B cell (primary cell): ENCODE results near the gene DRAM2. TPM values are rescaled to one million over a fixed set of nuclear protein-coding genes. Genes with fewer than 3 reads are reported as not detected.

Experiments
- ATAC-seq: fragments of 200-7000 bp; cut with Tn5 transposase; one replicate; pipeline ENCODE4 v1.10.0; 2021; ENCODE audit warnings: low read depth, mild to moderate bottlenecking, moderate number of reproducible peaks, moderate library complexity
- CTCF ChIA-PET: fragments of 350-600 bp; sonication (Branson Sonifier 250); formaldehyde crosslinking; loops from one replicate; lab custom pipeline; 2021; ENCODE audit warnings: antibody characterized with exemption, inconsistent platforms; lab: Charles Lee
- POLR2A ChIA-PET: fragments of 350-600 bp; sonication (Branson Sonifier 250); formaldehyde crosslinking; loops from one replicate; lab custom pipeline; 2021; ENCODE audit warnings: antibody characterized with exemption; lab: Charles Lee
- DNase-seq: peaks from one replicate; pipeline ENCODE4 v3.0.0; 2013
- H2AFZ ChIP-seq: 2 replicates; pipeline ENCODE4 v1.6.1; 2012; ENCODE audit warnings: mild to moderate bottlenecking, low read depth, low read length; ENCODE audit not compliant: insufficient read depth, poor library complexity, severe bottlenecking
- H3K27ac ChIP-seq, 2 donors: 1 replicate in 1 of 2; 2 replicates in 1 of 2; pipeline ENCODE4 v1.5.1; 2012 to 2013; ENCODE audit warnings: low read length in 2 of 2, mild to moderate bottlenecking in 2 of 2, moderate library complexity in 1 of 2
- H3K27me3 ChIP-seq, 4 experiments: fragments of 200-600 bp in 1 of 4; sonication (generic) in 1 of 4; replicated peaks in 1 of 4; 1 replicate in 2 of 4; 2 replicates in 2 of 4; pipeline versions ENCODE4 v1.6.1 to v1.7.0; 2013 to 2016; ENCODE audit warnings: low read length in 3 of 4, mild to moderate bottlenecking in 2 of 4, mixed read lengths in 1 of 4, moderate library complexity in 1 of 4; ENCODE audit not compliant: insufficient read depth in 4 of 4, control insufficient read depth in 3 of 4; ENCODE audit errors: control extremely low read depth in 1 of 4
- H3K36me3 ChIP-seq, 2 experiments: replicated peaks in 1 of 2; 1 replicate in 1 of 2; 2 replicates in 1 of 2; pipeline versions ENCODE4 v1.6.1 to v1.7.1; 2013; ENCODE audit warnings: low read length in 1 of 2; ENCODE audit not compliant: insufficient read depth in 2 of 2, control insufficient read depth in 1 of 2; ENCODE audit errors: control extremely low read depth in 1 of 2, extremely low read depth in 1 of 2
- H3K4me1 ChIP-seq, 2 donors: fragments of 200-600 bp in 1 of 2; sonication (generic) in 1 of 2; 1 replicate in 1 of 2; 2 replicates in 1 of 2; pipeline versions ENCODE4 v1.5.1 to v1.6.1; 2013 to 2017; ENCODE audit warnings: low read length in 2 of 2; ENCODE audit not compliant: control insufficient read depth in 2 of 2, insufficient read depth in 2 of 2
- H3K4me2 ChIP-seq: replicated peaks from 2 replicates; pipeline ENCODE3; 2012; ENCODE audit warnings: mild to moderate bottlenecking, low read depth, low read length; ENCODE audit not compliant: poor library complexity, severe bottlenecking
- H3K4me3 ChIP-seq, 5 experiments: fragments of 200-600 bp in 1 of 5; sonication (generic) in 1 of 5; 1 replicate in 3 of 5; 2 replicates in 2 of 5; pipeline versions ENCODE4 v1.5.1 to v1.7.0; 2011 to 2016; ENCODE audit warnings: low read length in 4 of 5, mild to moderate bottlenecking in 4 of 5, low read depth in 2 of 5, control low read depth in 1 of 5, moderate library complexity in 1 of 5; ENCODE audit not compliant: insufficient read depth in 1 of 5; ENCODE audit errors: control extremely low read depth in 1 of 5, extremely low read depth in 1 of 5
- H3K79me2 ChIP-seq: fragments of 200-600 bp; sonication (generic); one replicate; pipeline ENCODE4 v1.6.0; 2016; ENCODE audit warnings: low read length; ENCODE audit not compliant: control insufficient read depth, insufficient read depth
- H3K9ac ChIP-seq: fragments of 200-600 bp; sonication (generic); 2 replicates; pipeline ENCODE4 v1.6.1; 2017; ENCODE audit warnings: mild to moderate bottlenecking, low read length, moderate library complexity
- H3K9me3 ChIP-seq, 3 donors: one replicate each; pipeline versions ENCODE4 v1.6.1 to v1.7.1; 2013; ENCODE audit warnings: low read length in 2 of 3; ENCODE audit not compliant: control insufficient read depth in 2 of 3, insufficient read depth in 1 of 3; ENCODE audit errors: control extremely low read depth in 1 of 3
- H4K20me1 ChIP-seq: 2 replicates; pipeline ENCODE4 v1.6.0; 2012; ENCODE audit warnings: mild to moderate bottlenecking, low read length; ENCODE audit not compliant: insufficient read depth, control insufficient read depth, poor library complexity, severe bottlenecking
- H3K27ac Mint-ChIP-seq: one replicate; pipeline ENCODE4 v1.8.0; 2021; ENCODE audit warnings: mixed read lengths
- H3K27me3 Mint-ChIP-seq: one replicate; pipeline ENCODE4 v1.8.0; 2021; ENCODE audit warnings: mixed read lengths
- H3K4me1 Mint-ChIP-seq: one replicate; pipeline ENCODE4 v1.8.0; 2021; ENCODE audit warnings: mixed read lengths
- H3K4me3 Mint-ChIP-seq: one replicate; pipeline ENCODE4 v1.8.0; 2021; ENCODE audit warnings: mixed read lengths
- H3K9me3 Mint-ChIP-seq: one replicate; pipeline ENCODE4 v1.8.0; 2022; ENCODE audit warnings: mixed read lengths; ENCODE audit not compliant: insufficient read depth
- EZH2 ChIP-seq: IDR thresholded peaks from 2 replicates; pipeline ENCODE4 v1.6.1; 2012; ENCODE audit warnings: borderline replicate concordance, low read depth, mild to moderate bottlenecking, moderate library complexity, low read length; ENCODE audit not compliant: insufficient read depth, poor library complexity, severe bottlenecking
- WGBS: methylation state at CpG from one replicate; pipeline ENCODE4 v1.1.5; 2013; ENCODE audit warnings: missing lambda C conversion rate; ENCODE audit not compliant: insufficient coverage; 5-methylcytosine and 5-hydroxymethylcytosine counted together
- intact Hi-C: fragments of 100-400 bp; cut with micrococcal nuclease; formaldehyde crosslinking; loops from one replicate; pipeline ENCODE4 v1.10.0; 2022
- polyA plus RNA-seq: library from polyadenylated mRNA; depleted of rRNA; stranded (reverse); fragments of >200 nt; gene quantifications from 2 replicates; pipeline ENCODE4 v1.2.3, GENCODE V29; 2012
- total RNA-seq, 2 donors: library from RNA; stranded (reverse); fragments of 120-200 nt in 1 of 2; gene quantifications; 1 replicate in 1 of 2; 2 replicates in 1 of 2; pipeline versions ENCODE4 v1.2.3 to v1.2.4, GENCODE V29; 2013 to 2022
- TF ChIP-seq, protein P1 (sequence below): fragments of 200-600 bp; IDR thresholded peaks from one replicate; pipeline ENCODE4 v1.8.0; 2022; ENCODE audit warnings: antibody characterized with exemption, mild to moderate bottlenecking

The DRAM2 gene
- total and polyA plus RNA-seq, 2 donors (not counting 1 experiment from before 2014, with no cell fraction given): 102 to 195 TPM

DNA sequence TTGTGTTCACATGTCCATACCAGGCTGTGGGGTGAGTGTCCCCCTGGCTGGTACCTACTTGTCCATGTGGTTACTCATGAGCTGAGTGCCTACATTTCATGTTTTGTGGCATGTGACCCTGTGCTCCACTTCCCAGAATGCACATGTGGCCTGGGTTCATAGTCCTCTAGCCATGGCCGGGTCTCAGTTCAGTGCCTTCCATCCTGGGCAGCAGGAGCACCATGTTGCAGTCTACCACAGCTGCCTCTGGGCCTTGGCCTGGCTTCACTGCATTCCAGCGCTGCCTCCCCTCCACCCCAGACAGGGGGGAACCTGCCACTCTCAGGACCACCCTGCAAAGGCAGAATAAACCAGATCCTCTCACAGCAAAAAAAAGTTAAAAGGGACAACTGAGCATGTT is 5.6 kb upstream of the DRAM2 start:
- TF ChIP-seq, protein P1, sequence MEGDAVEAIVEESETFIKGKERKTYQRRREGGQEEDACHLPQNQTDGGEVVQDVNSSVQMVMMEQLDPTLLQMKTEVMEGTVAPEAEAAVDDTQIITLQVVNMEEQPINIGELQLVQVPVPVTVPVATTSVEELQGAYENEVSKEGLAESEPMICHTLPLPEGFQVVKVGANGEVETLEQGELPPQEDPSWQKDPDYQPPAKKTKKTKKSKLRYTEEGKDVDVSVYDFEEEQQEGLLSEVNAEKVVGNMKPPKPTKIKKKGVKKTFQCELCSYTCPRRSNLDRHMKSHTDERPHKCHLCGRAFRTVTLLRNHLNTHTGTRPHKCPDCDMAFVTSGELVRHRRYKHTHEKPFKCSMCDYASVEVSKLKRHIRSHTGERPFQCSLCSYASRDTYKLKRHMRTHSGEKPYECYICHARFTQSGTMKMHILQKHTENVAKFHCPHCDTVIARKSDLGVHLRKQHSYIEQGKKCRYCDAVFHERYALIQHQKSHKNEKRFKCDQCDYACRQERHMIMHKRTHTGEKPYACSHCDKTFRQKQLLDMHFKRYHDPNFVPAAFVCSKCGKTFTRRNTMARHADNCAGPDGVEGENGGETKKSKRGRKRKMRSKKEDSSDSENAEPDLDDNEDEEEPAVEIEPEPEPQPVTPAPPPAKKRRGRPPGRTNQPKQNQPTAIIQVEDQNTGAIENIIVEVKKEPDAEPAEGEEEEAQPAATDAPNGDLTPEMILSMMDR: no peak
- TF ChIP-seq EZH2: no peak
- peaks cover 4 to 43% of the 10 kb centered on the region in 2 experiments for H3K36me3 ChIP-seq
- H3K9me3 ChIP-seq: no peaks in the 10 kb centered on the region
- intact Hi-C loops: no loop called here
- no peak for DNase-seq
- no peak for ATAC-seq
- ChIA-PET CTCF (interaction anchor here (1.5 kb wide), 1 partner anchor 259 kb away, joined by 3 read pairs; no protein-coding TSS in a partner anchor), POLR2A (no interaction called here)
- 92% methylated on average over 1 of the region's 2 CpGs for WGBS
- H3K79me2 ChIP-seq: peaks cover 100% of the 10 kb centered on the region
- peaks cover 60 to 78% of the 10 kb centered on the region in 2 donors for H3K4me1 ChIP-seq
- H3K27me3 ChIP-seq: no peaks in the 10 kb centered on the region
- Mint-ChIP-seq H3K27ac (peak overlapping the region; percentile 60), H3K4me3 (peak overlapping the region; percentile 9), H3K9me3 (no peaks in the 10 kb centered on the region), H3K27me3 (no peaks in the 10 kb centered on the region), H3K4me1 (peaks cover 81% of the 10 kb centered on the region)
- H3K9ac ChIP-seq: no peak overlapping the region
- no peak overlapping the region for H2AFZ ChIP-seq
- H3K4me2 ChIP-seq: peak overlapping the region; percentile 25
- H4K20me1 ChIP-seq: peaks cover 4% of the 10 kb centered on the region
- peak overlapping the region in 1 of 2 donors; percentile 52 for H3K27ac ChIP-seq
- H3K4me3 ChIP-seq: no peak overlapping the region

DNA sequence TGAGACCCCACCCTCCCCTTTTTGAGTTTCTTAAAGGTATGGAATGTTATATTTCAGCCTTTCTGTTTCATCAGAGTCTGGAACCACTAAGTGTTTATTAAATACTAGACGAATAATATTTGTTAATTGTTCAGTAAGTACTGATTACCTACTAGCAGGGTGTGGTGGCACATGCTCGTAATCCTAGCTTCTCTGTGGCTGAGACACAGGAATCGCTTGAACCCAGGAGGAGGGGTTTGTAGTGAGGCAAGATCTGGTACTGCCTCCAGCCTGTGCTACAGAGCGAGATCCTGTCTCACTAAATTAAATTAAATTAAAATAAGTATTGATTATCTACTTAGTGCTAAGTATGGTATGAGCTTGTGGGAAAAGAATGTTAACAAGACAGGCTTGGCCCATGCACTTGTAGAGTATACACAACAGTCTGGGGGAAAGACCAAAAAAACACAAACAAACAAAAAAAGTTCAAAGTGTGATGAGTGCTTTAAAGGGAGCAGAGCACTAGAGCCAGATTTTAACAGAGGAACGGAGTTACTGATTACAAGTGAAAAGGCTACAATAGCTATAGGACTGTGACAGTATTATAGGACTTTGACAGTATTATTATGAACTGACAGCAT is 2.6 kb upstream of the DRAM2 start:
- no peak for ATAC-seq
- no peaks in the 10 kb centered on the region for H3K27me3 ChIP-seq
- peak overlapping the region in 1 of 2 donors; percentile 84 for H3K27ac ChIP-seq
- no peaks in the 10 kb centered on the region for H3K27me3 Mint-ChIP-seq
- WGBS: no CpG with 5 or more reads among the region's 5 CpGs
- peak overlapping the region in 2 of 5 experiments; percentile 89 to 91 for H3K4me3 ChIP-seq
- no peak overlapping the region for H2AFZ ChIP-seq
- ChIA-PET CTCF (interaction anchor here (1.1 to 1.8 kb wide), 4 partner anchors 10 to 112 kb away, joined by 3 to 10 read pairs (median 4); no protein-coding TSS in a partner anchor), POLR2A (interaction anchor here (1.5 kb wide), 1 partner anchor 62 kb away, joined by 5 read pairs; no protein-coding TSS in a partner anchor)
- peak overlapping the region; percentile 68 for H3K27ac Mint-ChIP-seq
- TF ChIP-seq, protein P1: no peak
- TF ChIP-seq EZH2: no peak
- no peaks in the 10 kb centered on the region for H4K20me1 ChIP-seq
- peaks cover 0 to 26% of the 10 kb centered on the region in 2 experiments for H3K36me3 ChIP-seq
- H3K9me3 Mint-ChIP-seq: no peaks in the 10 kb centered on the region
- H3K9me3 ChIP-seq: no peaks in the 10 kb centered on the region
- DNase-seq: no peak
- H3K4me1 ChIP-seq: peaks cover 52 to 65% of the 10 kb centered on the region in 2 donors
- peak overlapping the region; percentile 87 for H3K9ac ChIP-seq
- H3K79me2 ChIP-seq: peaks cover 97% of the 10 kb centered on the region
- H3K4me2 ChIP-seq: peak overlapping the region; percentile 73
- intact Hi-C loops: loop anchor here (5.0 kb wide), 2 partner anchors 110 to 205 kb away; no protein-coding TSS in a partner anchor
- H3K4me1 Mint-ChIP-seq: peaks cover 67% of the 10 kb centered on the region
- peak overlapping the region; percentile 100 for H3K4me3 Mint-ChIP-seq
